ENCODE results near the gene TMX3. TPM values are rescaled to one million over a fixed set of nuclear protein-coding genes. Genes with fewer than 3 reads are reported as not detected.

The TMX3 gene
- total and polyA plus RNA-seq, 2 donors (not counting 1 experiment from before 2014, with no cell fraction given), result 107 TPM

GRCh38 chr18:68660354-68661183, 54.3 kb downstream of the TMX3 start:
- H3K9ac ChIP-seq (ENCODE audit: insufficient read depth, low read length), result no peak overlapping the region
- H3K27me3 ChIP-seq (ENCODE audit: control insufficient read depth, insufficient read depth, low read length), result no peaks in the 10 kb centered on the region
- DNase-seq (ENCODE audit: low read depth in 2 of 2), result peak; percentile 50 to 80
- no peaks in the 10 kb centered on the region for H3K4me1 ChIP-seq (ENCODE audit: control insufficient read depth, extremely low read depth, insufficient read depth, low read length)
- no peaks in the 10 kb centered on the region for H3K36me3 ChIP-seq (ENCODE audit: control insufficient read depth, insufficient read depth, low read length)
- no peak overlapping the region for H3K27ac ChIP-seq (ENCODE audit: insufficient read depth, low read length)
- H3K4me2 ChIP-seq (ENCODE audit: extremely low read depth, insufficient read depth, low read length), result no peak overlapping the region
- no peaks in the 10 kb centered on the region for H3K79me2 ChIP-seq (ENCODE audit: control insufficient read depth, insufficient read depth, low read length)
- H3K9me3 ChIP-seq (ENCODE audit: control insufficient read depth, insufficient read depth, low read depth, low read length), result no peaks in the 10 kb centered on the region
- H4K20me1 ChIP-seq (ENCODE audit: control insufficient read depth, extremely low read depth, insufficient read depth, low read length), result no peaks in the 10 kb centered on the region
- peak; percentile 34 to 48 for TF ChIP-seq CTCF (conservative IDR thresholded peaks at IDR 0.05 in 1 of 2, IDR thresholded peaks at IDR 0.05 in 1 of 2; ENCODE audit: low read depth in 1 of 2, low read length in 2 of 2)
- TF ChIP-seq EZH2 (IDR thresholded peaks at IDR 0.05; ENCODE audit: low read length, missing control alignments), result no peak
- H2AFZ ChIP-seq (ENCODE audit: low read length), result no peak overlapping the region
- no peak overlapping the region for H3K4me3 ChIP-seq (replicated peaks in 1 of 4; ENCODE audit: control extremely low read depth in 1 of 4, insufficient read depth in 1 of 4, low read depth in 3 of 4, low read length in 4 of 4)

GRCh38 chr18:68648191-68648590, 66.7 kb downstream of the TMX3 start:
- H4K20me1 ChIP-seq (ENCODE audit: control insufficient read depth, extremely low read depth, insufficient read depth, low read length), result no peaks in the 10 kb centered on the region
- TF ChIP-seq EZH2 (IDR thresholded peaks at IDR 0.05; ENCODE audit: low read length, missing control alignments), result no peak
- TF ChIP-seq CTCF (conservative IDR thresholded peaks at IDR 0.05 in 1 of 2, IDR thresholded peaks at IDR 0.05 in 1 of 2; ENCODE audit: low read depth in 1 of 2, low read length in 2 of 2), result no peak
- no peaks in the 10 kb centered on the region for H3K79me2 ChIP-seq (ENCODE audit: control insufficient read depth, insufficient read depth, low read length)
- no peak overlapping the region for H3K4me3 ChIP-seq (replicated peaks in 1 of 4; ENCODE audit: control extremely low read depth in 1 of 4, insufficient read depth in 1 of 4, low read depth in 3 of 4, low read length in 4 of 4)
- H3K27ac ChIP-seq (ENCODE audit: insufficient read depth, low read length), result no peak overlapping the region
- no peaks in the 10 kb centered on the region for H3K27me3 ChIP-seq (ENCODE audit: control insufficient read depth, insufficient read depth, low read length)
- no peaks in the 10 kb centered on the region for H3K4me1 ChIP-seq (ENCODE audit: control insufficient read depth, extremely low read depth, insufficient read depth, low read length)
- no peak overlapping the region for H2AFZ ChIP-seq (ENCODE audit: low read length)
- H3K4me2 ChIP-seq (ENCODE audit: extremely low read depth, insufficient read depth, low read length), result no peak overlapping the region
- no peak for DNase-seq (ENCODE audit: low read depth in 2 of 2)
- no peaks in the 10 kb centered on the region for H3K36me3 ChIP-seq (ENCODE audit: control insufficient read depth, insufficient read depth, low read length)
- H3K9ac ChIP-seq (ENCODE audit: insufficient read depth, low read length), result no peak overlapping the region
- H3K9me3 ChIP-seq (ENCODE audit: control insufficient read depth, insufficient read depth, low read depth, low read length), result no peaks in the 10 kb centered on the region

DNA sequence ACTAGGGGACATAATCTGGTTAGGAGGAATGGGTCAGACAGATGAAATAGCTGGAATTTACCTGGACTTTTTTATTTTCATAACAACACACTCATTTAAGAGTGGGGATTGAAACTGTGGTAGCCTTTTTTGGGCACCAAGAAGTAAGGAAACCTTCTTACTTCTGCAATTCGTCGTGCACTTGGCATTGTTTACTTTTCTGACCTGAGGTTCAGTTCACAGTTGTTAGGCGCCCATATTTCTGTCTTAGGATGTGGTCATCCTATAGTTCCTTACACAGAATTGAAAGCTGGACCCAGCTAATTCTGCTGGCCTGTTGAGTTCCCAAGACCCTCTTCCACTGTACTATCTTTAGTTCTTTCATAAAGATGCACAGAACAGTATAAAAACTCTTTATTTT, 72.9 kb downstream of the TMX3 start:
- H3K9me3 ChIP-seq (ENCODE audit: control insufficient read depth, insufficient read depth, low read depth, low read length), result no peaks in the 10 kb centered on the region
- H3K4me1 ChIP-seq (ENCODE audit: control insufficient read depth, extremely low read depth, insufficient read depth, low read length), result no peaks in the 10 kb centered on the region
- no peaks in the 10 kb centered on the region for H3K27me3 ChIP-seq (ENCODE audit: control insufficient read depth, insufficient read depth, low read length)
- TF ChIP-seq EZH2 (IDR thresholded peaks at IDR 0.05; ENCODE audit: low read length, missing control alignments) (no peak), CTCF (conservative IDR thresholded peaks at IDR 0.05 in 1 of 2, IDR thresholded peaks at IDR 0.05 in 1 of 2; ENCODE audit: low read depth in 1 of 2, low read length in 2 of 2) (no peak)
- H4K20me1 ChIP-seq (ENCODE audit: control insufficient read depth, extremely low read depth, insufficient read depth, low read length), result no peaks in the 10 kb centered on the region
- no peak for DNase-seq (ENCODE audit: low read depth in 2 of 2)
- no peak overlapping the region for H3K4me2 ChIP-seq (ENCODE audit: extremely low read depth, insufficient read depth, low read length)
- H3K9ac ChIP-seq (ENCODE audit: insufficient read depth, low read length), result no peak overlapping the region
- no peak overlapping the region for H3K27ac ChIP-seq (ENCODE audit: insufficient read depth, low read length)
- no peaks in the 10 kb centered on the region for H3K36me3 ChIP-seq (ENCODE audit: control insufficient read depth, insufficient read depth, low read length)
- H2AFZ ChIP-seq (ENCODE audit: low read length), result no peak overlapping the region
- H3K4me3 ChIP-seq (replicated peaks in 1 of 4; ENCODE audit: control extremely low read depth in 1 of 4, insufficient read depth in 1 of 4, low read depth in 3 of 4, low read length in 4 of 4), result no peak overlapping the region
- no peaks in the 10 kb centered on the region for H3K79me2 ChIP-seq (ENCODE audit: control insufficient read depth, insufficient read depth, low read length)

All from fibroblast of lung (primary cell).